Glomerular visceral epithelial cell (primary cell): ENCODE results near the gene BNIP2.
"Not testable (repeated sequence)": the region's sequence is repeated elsewhere in the genome, so short reads cannot be mapped to it uniquely, and the experiment has no call there.

Experiments used
- DNase-seq: peaks from one replicate; pipeline ENCODE4 v3.0.0-alpha.2; 2016; ENCODE audit errors: extremely low spot score

The BNIP2 gene

DNA sequence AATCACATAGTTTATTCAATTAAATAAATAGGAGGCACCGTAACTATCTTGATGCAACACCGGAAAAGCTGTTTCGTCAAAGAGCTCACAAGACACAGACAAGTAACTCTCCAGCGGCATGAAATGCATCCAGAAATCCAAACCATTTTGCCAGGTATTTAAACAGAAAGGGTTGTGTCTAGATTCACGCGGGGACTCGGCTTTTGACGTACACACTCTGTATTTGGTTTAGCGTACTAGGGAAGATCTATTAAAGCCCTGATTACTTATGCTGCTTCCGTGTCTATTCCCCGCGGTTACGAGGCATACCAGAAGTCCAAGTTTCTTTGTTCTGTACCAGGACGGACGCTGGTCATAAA, 718 bp downstream of the BNIP2 start:
- peak; percentile 49 for DNase-seq

DNA sequence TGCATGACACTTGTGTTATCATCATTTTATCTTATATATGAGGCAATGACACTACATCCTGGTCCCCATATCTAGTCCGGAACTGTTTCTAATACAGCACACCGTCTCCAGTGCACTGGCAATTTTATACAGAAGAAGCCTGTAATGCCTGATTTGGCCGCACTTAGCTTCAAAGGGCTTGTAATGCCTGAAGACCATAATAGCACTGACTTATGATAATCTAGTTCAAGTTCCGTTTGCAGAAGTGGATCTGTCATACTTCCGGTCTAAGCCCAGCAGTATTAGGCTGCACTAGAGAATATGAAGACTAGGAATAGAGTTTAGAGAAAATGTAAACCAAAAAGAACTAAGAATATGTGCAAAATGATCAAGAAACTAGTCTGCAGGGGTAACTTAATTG, 1.3 kb downstream of the BNIP2 start:
- peak; percentile 20 for DNase-seq

DNA sequence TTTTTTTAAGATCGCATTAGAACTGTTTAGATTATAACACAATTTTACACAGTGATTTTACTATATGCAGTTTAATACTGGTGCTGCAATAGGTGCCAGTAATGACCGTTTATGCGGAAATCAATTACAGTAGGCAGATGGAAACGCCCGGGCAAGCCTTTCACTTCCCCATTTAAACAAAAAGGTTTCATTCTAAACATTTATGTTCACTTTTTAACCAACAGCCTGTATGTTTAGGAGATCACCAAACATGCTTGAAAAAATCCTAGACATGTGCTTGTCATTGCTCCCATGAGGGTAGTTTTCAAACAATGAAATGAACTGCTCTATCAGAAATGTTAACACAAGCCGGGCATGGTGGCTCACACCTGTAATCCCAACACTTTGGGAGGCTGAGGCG, 2.7 kb downstream of the BNIP2 start:
- no peak for DNase-seq

DNA sequence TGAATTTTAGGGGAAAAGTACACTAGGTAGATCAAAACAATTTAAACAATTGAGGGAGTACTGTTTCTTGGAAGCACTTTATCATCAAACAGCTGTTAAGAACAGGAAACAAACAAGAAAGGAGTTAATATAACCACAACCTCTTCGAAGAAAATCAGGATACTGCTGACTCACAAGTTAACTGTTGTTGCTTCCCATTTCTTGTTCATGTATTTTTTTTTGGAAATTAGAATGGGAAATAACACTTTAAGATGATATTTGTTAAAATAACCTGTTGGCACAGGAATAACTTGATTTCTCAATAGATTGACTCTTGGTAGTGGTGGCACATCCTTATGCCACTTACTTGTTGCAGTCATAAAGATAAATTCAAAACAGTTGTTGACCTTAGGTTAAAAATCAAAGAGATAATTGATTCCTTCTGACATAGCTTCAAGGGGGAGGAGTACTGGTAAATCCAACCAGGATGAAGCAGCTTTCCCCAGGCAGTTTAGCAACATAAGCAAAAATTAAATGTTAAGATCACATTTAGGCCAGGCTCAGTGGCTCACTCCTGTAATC, 3.3 kb downstream of the BNIP2 start:
- no peak for DNase-seq

DNA sequence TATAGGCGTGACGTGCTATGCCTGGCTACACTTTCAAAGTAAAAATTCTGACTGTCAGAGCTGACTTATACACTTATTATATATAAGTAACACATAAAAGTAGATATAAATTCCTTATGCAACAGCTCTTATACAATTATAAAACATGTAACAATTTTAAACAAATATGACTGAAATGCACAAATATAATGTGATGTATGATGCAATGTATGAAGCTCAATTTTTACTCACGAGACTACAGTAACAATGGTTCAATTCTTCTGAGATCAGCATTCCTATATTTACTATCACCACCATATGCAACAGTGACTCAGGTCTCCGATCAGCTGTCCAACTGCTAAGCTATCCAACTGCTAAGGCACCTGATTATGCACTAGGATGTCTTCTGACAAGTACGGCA, 8.2 kb downstream of the BNIP2 start:
- DNase-seq = no peak

DNA sequence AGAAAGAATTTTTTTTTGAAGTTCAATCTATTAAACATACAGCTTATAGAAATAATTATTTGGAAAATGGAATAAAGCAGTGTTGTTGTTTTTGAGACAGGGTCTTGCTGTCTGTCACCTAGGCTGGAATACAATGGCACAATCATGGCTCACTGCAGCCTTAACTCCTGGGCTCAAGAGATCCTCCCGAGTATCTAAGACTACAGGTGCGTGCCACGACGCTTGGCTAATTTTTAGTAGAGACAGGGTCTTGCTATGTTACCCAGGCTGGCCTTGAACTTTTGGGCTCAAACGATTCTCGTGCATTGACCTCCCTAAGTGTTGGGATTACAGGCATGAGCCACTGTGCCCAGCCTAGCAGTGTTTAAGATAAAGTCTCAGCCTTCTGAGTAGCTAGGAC, 8.8 kb downstream of the BNIP2 start:
- DNase-seq = no peak

DNA sequence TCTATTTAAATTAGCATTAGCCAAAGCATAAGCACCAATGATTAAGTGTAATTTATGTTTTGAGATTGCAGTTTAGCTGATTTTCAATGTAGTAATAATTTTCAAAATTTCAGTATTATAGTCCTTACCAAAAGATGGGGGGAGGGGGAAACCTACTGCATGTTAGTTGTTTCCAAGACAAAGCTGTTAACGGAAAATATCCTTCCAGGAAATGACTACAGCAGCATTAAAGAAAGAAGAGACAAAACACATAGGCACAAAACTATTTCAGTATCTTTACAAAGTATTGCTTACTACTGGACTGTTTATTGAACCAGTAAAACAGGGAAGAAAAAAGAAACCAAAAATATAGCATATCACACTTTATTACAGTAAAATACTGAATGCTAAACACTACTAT, 10.5 kb downstream of the BNIP2 start:
- DNase-seq = no peak

DNA sequence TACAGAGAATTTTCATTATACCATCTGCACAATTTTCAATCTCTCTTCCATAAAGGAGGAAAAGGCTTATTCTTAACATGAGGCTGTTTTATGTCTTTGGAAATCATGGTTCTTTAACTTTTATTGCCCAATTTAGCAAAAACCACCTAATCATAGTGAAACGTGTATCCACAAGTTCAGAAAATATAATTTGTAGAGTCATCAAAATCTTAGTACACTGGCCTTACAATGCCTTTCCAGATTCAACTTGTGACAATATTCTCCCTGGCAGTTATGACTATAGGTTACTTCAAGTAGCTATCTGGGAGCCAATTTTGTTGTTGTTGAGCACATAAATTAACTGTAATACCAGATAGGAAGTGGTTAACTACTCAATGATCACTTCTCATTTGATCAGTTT, 10.9 kb downstream of the BNIP2 start:
- DNase-seq = no peak

DNA sequence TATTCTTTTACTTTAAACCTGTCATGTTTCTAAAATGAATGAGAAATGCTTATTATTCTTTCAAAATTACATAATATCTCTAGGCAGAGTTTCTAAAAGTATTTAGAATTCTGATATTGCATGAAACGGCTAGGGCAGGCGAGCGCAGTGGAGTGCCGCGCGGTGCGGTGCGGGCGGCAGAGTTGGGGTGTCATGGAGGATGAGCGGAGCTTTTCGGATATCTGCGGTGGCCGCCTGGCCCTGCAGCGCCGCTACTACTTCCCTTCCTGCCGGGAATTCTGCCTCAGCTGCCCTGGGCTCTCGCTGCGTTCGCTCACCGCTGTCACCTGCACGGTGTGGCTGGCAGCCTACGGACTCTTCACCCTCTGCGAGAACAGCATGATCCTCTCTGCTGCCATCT, 12.6 kb downstream of the BNIP2 start:
- DNase-seq = no peak

DNA sequence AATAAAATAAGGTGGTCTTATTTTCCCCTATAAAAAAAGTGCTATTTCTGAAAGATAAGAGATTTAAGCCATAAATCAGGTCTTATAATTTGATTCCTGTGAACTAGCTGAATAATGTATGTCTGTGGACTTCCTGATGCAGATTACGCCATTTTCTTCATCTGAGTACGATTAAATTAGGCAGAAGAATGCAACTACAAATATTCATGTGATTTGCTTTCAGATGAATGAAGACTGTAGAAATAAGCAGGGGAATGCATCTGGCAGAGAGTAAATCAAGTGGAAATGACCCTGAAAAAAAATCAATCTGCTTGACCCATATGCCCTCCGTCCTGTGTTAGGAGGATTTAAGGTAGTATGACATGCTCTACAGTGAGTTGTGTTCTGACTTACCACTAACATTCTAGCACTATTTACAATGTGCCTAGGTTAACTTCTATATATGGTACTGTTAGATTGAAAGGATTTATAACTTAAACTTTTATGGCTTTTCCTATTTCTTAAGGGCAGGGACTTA, 14.7 kb downstream of the BNIP2 start:
- DNase-seq = no peak

DNA sequence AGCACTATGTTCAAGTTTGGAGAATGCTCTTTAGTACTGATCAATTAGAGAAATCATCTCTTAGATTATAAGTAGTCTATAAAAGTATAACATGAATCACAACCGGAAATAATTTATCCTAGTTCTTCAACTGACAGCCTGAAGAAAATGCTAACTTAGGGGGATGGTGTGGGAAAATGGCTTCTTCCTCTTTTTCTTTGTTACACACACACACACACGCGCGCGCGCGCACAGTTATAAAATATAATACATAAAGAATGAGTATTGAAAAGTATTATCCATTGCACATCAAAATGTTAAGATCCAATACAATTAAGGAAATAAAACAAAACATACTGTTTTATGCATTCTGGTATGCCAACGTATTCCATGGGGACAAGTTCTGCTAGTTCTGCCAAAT, 20.6 kb downstream of the BNIP2 start:
- no peak for DNase-seq

DNA sequence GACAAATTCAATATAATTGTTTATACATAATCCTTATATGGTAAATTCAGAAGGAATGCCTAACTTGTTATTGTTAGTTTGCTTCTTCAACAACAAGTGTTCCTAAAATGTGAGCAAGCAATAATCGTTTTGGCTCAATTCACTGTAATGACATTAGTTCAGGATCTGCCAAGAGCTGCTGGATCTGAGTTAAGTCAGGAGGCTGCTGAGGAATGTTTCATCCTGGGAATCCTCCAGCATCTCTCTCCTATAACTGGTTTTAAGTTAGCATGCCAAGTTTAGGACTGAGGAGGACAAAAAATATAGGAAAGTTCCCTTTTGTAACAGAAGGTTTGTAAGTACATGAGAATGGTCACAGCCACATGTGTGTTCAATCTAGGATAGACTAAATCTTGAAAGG, 26.9 kb downstream of the BNIP2 start:
- DNase-seq = no peak

DNA sequence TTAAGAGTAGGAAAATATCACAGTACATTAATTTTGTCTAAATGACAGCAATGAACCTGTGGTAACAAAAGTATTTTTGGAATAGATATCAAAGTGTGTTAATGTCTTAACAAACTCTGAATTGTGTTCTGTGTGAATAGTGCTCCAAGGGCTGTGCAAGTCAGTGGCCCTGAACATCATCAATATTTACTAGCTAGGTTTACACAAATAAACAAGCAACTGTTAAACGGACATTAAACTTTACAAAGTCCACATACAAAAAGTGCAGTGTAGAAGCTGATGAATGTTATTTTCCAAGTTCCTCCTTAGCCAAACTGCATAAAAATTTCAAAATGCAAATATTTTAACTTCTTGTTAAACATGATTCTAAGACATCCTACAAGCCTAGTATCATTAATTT, 29.8 kb downstream of the BNIP2 start:
- no peak for DNase-seq

DNA sequence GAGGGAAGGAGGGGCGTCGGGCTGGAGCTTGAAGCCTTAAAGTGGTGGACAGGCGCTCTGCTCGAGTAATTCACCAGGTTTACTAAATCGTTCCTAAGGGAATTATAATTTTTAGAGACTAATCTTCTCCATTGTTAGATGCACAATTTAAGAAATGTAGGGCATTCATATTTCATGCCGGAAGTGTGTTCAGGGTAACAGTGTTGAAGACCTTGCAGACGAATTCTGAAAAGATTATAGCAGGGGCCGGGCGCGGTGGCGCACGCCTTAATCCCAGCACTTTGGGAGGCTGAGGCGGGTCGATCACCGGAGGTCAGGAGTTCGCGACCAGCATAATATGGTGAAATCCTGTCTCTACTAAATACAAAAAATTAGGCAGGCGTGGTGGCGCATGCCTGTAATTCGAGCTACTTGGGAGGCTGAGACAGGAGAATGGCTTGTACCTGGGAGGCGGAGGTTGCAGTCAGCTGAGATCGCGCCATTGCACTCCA, 31.4 kb downstream of the BNIP2 start:
- no peak for DNase-seq

DNA sequence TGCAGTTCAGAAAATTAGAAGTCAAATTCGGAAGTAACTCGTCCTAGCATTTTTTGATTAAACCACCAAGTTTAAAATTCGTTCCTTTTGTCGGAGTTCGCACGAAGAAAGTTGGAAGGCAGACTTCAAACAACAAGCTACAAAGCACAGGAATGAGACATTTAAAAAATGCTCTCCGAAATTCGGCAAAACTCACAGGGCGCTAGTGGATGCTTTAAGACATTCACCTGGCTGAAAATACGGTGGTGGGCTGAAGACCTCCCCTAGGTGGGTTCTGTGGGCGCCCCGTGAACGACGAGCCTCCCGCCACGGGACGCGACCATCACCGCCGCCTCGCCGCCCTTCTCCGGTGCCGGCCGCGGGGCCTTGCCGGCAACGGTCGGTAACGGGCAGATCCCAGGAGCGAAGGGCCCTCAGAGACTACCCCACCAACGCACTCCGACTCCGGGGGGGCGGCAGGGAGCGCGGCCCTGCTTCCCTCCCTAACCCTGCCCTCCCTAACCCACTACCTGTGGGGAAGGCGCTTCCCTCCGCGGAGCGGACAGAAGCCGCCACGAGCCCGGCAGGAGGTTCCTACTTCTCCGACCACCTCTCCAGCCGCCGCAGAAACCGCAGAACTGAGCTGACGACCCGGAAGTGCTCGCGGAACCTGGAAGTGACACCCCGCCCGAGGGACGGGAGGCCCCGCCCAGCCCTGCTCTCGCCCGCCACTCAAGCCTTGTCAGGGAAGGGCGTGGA, 32.1 kb downstream of the BNIP2 start, which contains the start of gene GTF2A2:
TSS of gene GTF2A2 (minus strand) at position 619 of the 738 bp plus-strand sequence. CDS start 5,238 bp downstream, outside the sequence.
- DNase-seq = peak; percentile 95

DNA sequence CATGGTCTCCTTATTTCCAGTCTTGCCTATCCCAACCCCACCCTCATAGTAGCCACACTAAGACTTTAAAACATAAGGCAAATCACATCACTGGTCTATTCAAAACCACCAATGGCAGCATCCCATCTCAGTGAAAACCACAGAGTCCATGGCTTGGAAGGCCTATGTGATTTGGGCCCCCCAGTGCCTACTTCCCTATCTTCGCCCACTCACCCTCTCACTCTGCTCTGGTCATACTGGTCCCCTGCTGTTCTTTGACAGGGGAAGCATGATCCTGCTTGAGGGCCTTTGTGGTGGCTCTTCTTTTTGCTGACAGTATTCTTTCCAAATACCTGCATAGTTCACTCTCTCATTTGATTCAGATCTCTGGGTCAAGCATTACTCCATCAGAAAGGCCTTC, 35.1 kb downstream of the BNIP2 start:
- DNase-seq = no peak

DNA sequence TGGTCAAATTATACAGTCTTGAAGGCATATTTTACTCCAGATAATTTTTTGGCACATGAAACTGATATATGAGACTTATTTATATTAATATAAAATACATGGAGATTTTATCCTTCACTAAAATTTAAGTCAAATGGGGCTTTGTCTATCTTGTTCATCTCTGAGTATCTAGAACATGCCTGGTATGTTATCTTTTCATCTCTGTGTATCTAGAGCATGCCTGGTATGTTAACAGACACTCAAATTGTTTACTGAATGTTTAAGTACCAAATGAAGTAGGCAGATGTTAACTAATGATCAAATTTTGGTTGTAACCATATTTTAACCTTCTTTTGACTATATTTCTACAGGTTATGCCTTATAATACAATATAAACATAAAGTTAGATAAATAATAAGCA, 39.5 kb downstream of the BNIP2 start:
- no peak for DNase-seq

DNA sequence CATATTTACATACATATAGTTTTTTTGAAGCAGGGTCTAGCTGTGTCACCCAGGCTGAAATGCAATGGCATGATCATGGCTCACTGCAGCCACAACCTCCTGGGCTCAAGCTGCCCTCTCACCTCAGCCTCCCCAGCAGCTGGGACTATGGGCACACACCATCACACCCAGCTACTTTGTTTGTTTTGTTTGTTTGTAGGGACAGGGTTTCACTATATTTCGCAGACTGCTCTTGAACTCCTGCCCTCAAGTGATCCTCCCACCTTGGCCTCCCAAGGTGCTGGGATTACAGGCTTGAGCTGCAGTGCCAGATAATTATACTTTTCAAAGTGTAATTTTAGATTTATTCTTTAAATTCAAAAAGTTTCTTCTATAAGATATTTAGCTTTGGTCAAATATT, 42.0 kb downstream of the BNIP2 start:
- DNase-seq = no peak

DNA sequence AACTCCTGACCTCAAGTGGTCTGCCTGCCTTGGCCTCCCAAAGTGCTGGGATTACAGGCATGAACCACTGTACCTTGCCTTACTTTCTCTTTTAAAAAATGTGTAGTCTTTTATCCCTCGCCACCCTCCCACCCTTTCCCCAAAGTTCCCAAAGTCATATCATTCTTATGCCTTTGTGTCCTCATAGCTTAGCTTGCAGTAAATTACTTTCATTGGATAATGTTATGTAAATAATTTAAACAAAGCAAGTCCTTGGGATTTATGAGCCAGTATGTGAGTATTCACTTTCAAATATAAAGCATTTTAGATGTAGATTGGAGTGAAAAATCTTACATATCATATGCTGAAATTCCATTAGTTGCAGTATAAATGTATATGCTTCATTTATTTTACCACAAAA, 42.8 kb downstream of the BNIP2 start:
- DNase-seq = no peak

DNA sequence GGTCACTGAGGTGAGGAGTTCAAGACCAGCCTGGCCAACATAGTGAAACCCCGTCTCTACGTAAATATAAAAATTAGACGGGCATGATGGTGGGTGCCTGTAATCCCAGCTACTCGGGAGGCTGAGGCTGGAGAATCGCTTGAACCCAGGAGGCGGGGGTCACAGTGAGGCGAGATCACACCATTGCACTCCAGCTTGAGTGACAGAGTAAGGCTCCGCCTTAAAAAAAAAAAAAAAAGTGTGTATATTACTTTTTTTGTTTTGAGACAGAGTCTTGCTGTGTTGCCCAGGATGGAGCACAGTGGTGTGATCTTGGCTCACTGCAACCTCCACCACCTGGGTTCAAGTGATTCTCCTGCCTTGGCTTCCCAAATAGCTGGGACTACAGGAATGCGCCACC, 43.3 kb downstream of the BNIP2 start:
- DNase-seq = not testable (repeated sequence)

DNA sequence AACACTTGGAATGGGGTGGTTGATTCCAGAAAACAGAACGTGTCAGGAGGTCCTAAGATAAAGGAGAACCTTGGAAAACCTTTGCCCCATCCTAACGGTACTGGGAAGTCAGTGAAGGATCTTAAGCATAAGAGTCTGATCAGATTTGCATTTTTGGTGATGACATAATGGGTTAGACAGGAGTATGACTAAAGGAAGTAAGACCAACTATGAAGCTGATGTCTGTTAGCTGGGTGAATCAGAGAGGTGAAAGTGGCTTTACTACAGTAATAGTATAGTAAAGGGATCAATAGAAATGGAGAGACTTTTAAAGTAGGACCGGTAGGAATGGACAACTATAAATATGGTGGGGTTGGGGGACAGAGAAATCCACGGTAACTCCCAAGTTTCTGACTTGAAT, 44.4 kb downstream of the BNIP2 start:
- DNase-seq = no peak

DNA sequence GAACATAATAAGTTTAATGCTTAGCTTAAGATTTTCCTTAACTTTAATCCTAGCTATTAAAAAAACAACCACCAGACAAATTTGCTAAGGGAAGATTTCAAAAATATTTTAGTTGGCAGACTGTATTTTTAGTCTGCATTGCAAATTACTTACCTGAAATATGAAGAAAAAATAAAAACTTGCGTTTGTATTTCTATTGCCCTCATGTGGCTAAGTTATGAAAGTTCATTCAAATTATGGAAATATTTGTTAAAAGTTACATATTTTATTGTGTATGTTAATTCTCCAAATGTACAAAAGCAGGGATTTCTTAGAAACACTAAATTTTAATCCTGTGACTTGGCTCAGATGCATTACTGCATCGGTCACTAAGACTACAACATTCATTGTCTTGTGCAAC, 46.8 kb downstream of the BNIP2 start:
- no peak for DNase-seq

DNA sequence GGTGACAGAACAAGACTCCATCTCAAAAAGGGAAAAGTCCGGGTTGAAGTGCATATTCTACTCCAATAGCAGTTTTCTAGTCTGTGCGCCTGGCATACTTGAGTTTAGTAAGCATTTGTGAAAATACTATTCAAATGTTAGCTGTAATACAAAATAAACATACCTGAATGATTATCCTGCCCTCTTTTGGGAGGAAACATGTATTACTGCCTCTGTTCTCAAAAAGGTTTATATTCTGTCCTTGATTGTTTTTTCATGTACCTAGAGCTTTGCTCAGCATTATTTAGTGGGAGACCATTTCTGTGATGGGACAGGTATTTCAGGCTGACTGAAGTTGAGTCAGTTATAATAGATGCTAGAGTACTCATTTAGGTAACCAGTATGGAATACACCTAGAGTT, 51.6 kb downstream of the BNIP2 start:
- DNase-seq = not testable (repeated sequence)

DNA sequence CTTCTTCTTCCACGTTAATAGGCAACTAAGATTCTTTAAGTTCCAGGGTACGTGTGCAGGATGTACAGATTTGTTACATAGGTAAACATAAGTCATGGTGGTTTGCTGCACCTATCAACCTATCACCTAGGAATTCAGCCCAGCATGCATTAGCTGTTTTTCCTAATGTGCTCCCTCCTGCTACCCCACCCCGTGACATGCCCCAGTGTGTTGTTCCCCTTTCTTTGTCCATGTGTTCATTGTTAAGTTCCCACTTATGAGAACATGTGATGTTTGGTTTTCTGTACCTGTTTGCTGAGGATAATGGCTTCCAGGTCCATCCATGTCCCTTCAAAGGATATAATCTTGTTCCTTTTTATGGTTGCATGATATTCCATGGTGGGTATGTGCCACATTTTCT, 52.9 kb downstream of the BNIP2 start:
- DNase-seq = no peak
